Breast epithelium (tissue), 4 donors: ENCODE data around the gene MRTFA. TPM values are rescaled to one million over a fixed set of nuclear protein-coding genes. Genes with fewer than 3 reads are reported as not detected.
"Not testable (repeated sequence)": the region's sequence is repeated elsewhere in the genome, so short reads cannot be mapped to it uniquely, and the experiment has no call there.

Source experiments
- DNase-seq, 2 donors: peaks; one replicate each; pipeline ENCODE4 v3.0.0-alpha.2; 2019; ENCODE audit warnings: low spot score in 2 of 2
- H3K27ac ChIP-seq, 2 donors: fragments of 200-600 bp; sonication (generic) in 1 of 2; one replicate each; pipeline ENCODE4 v1.5.1; 2016 to 2019; ENCODE audit warnings: mild to moderate bottlenecking in 1 of 2
- H3K27me3 ChIP-seq, 2 donors: fragments of 200-600 bp; sonication (generic) in 1 of 2; one replicate each; pipeline versions ENCODE4 v1.5.1 to v1.6.0; 2017 to 2019; ENCODE audit warnings: control low read depth in 1 of 2, mild to moderate bottlenecking in 1 of 2
- H3K36me3 ChIP-seq: fragments of 200-600 bp; one replicate; pipeline ENCODE4 v1.5.1; 2019
- H3K4me1 ChIP-seq, 2 donors: fragments of 200-600 bp; sonication (generic); one replicate each; pipeline ENCODE4 v1.5.1; 2016 to 2019; ENCODE audit warnings: control low read depth in 1 of 2
- H3K4me3 ChIP-seq, 3 donors: fragments of 200-600 bp; sonication (generic); 1 replicate in 2 of 3; 2 replicates in 1 of 3; pipeline ENCODE4 v1.5.1; 2016 to 2019; ENCODE audit warnings: mild to moderate bottlenecking in 3 of 3, moderate library complexity in 2 of 3
- H3K9me3 ChIP-seq, 2 donors: fragments of 200-600 bp; sonication (generic) in 1 of 2; one replicate each; pipeline ENCODE4 v1.5.1; 2016 to 2019; ENCODE audit warnings: control low read depth in 1 of 2
- CTCF ChIP-seq, 3 donors: fragments of 450-650 bp; IDR thresholded peaks; one replicate each; pipeline ENCODE4 v1.5.1; 2016 to 2017; ENCODE audit warnings: antibody characterized with exemption in 3 of 3, mild to moderate bottlenecking in 3 of 3, moderate library complexity in 3 of 3
- POLR2A ChIP-seq: fragments of 450-650 bp; IDR thresholded peaks from one replicate; pipeline ENCODE4 v1.6.1; 2016; ENCODE audit warnings: antibody characterized with exemption, mild to moderate bottlenecking, moderate library complexity
- POLR2AphosphoS5 ChIP-seq, 3 donors: sonication (generic); formaldehyde crosslinking; IDR thresholded peaks; one replicate each; pipeline ENCODE4 v1.6.1; 2017; ENCODE audit warnings: antibody characterized with exemption in 3 of 3
- intact Hi-C: fragments of 100-400 bp; cut with DNase I; formaldehyde crosslinking; loops from one replicate; pipeline ENCODE4 v1.15.1; 2023; ENCODE audit warnings: low total_unique reads
- total RNA-seq, 3 donors: library from RNA; depleted of rRNA; stranded (reverse); fragments of >200 nt; gene quantifications; one replicate each; pipeline ENCODE4 v1.1.0, GENCODE V29; 2016

MRTFA gene
- total RNA-seq, 3 donors from 2014 or later, result 47.0 to 69.2 (median 65.7) TPM

GRCh38 chr22:40381461-40381860 lies 255.1 kb downstream of the MRTFA start:
- intact Hi-C loops, result no loop called here

GRCh38 chr22:40378448-40378847 lies 258.1 kb downstream of the MRTFA start:
- intact Hi-C loops, H3K27me3 ChIP-seq, H3K4me3 ChIP-seq, H3K9me3 ChIP-seq, DNase-seq, H3K4me1 ChIP-seq, H3K36me3 ChIP-seq, H3K27ac ChIP-seq: not testable (repeated sequence)

More at GRCh38 chr22:40381461-40381860, 255.1 kb downstream of the MRTFA start:
- Histone ChIP-seq H3K27me3 (no peaks in the 10 kb centered on the region), H3K4me1 (no peaks in the 10 kb centered on the region), H3K4me3 (no peak overlapping the region), H3K36me3 (no peaks in the 10 kb centered on the region), H3K9me3 (no peaks in the 10 kb centered on the region), H3K27ac (no peak overlapping the region)
- DNase-seq, result no peak
- TF ChIP-seq CTCF (IDR thresholded peaks at IDR 0.05) (no peak), POLR2A (no peak), POLR2AphosphoS5 (IDR thresholded peaks at IDR 0.05) (no peak)

GRCh38 chr22:40377931-40378330 lies 258.6 kb downstream of the MRTFA start:
- DNase-seq, result no peak
- Histone ChIP-seq H3K4me3 (no peak overlapping the region), H3K9me3 (no peaks in the 10 kb centered on the region), H3K36me3 (no peaks in the 10 kb centered on the region), H3K27ac (no peak overlapping the region), H3K4me1 (no peaks in the 10 kb centered on the region), H3K27me3 (no peaks in the 10 kb centered on the region)
- intact Hi-C loops, result no loop called here
- TF ChIP-seq POLR2AphosphoS5 (IDR thresholded peaks at IDR 0.05) (no peak), CTCF (IDR thresholded peaks at IDR 0.05) (no peak), POLR2A (no peak)

GRCh38 chr22:40376149-40376548 lies 260.4 kb downstream of the MRTFA start:
- no peak overlapping the region for H3K27ac ChIP-seq

DNA sequence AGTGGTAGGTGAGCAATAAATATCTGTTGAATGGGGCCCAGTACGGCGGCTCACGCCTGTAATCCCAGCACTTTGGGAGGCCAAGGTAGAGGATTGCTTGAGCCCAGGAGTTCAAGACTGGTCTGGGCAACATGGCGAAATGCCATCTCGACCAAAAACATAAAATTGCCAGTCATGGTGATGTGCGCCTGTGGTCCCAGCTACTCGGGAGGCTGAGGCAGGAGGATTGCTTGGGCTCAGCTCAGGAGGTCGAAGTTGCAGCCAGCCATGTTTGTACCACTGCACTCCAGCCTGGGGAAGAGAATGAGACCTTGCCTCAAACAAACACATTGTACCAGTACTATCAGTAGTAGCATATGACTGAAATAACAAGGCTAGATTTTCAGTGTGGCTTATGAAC lies 262.0 kb downstream of the MRTFA start:
- Histone ChIP-seq H3K9me3 (no peaks in the 10 kb centered on the region), H3K27me3 (no peaks in the 10 kb centered on the region)

More at GRCh38 chr22:40376149-40376548, 260.4 kb downstream of the MRTFA start:
- intact Hi-C loops, result no loop called here
- DNase-seq, result no peak
- H3K36me3 ChIP-seq, result no peaks in the 10 kb centered on the region
- no peak overlapping the region for H3K4me3 ChIP-seq
- H3K27me3 ChIP-seq, result no peaks in the 10 kb centered on the region
- H3K4me1 ChIP-seq, result no peaks in the 10 kb centered on the region
- H3K9me3 ChIP-seq, result no peaks in the 10 kb centered on the region
- TF ChIP-seq POLR2A, result no peak

DNA sequence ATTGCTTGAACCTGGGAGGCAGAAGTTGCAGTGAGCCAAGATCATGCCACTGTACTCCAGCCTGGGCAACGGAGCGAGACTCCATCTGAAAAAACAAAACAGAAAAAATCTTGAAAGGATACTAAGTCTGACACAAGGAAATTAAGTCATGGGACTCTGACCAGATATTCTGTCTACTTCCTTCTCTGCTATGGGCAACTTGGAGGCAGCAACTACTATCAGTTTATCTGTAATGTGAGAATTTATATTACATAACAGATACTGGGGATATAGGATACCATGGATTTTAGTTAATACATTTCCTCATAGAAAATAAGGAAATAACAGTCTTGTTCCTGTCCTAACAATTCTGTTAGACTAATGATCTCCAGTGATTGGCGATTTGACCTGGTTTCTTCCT lies 267.7 kb downstream of the MRTFA start:
- H3K4me1 ChIP-seq, result no peaks in the 10 kb centered on the region
- intact Hi-C loops, result no loop called here
- no peaks in the 10 kb centered on the region for H3K27me3 ChIP-seq
- H3K27ac ChIP-seq, result no peak overlapping the region
- TF ChIP-seq POLR2AphosphoS5 (IDR thresholded peaks at IDR 0.05) (no peak), POLR2A (no peak), CTCF (IDR thresholded peaks at IDR 0.05) (no peak)
- no peak overlapping the region for H3K4me3 ChIP-seq
- no peaks in the 10 kb centered on the region for H3K36me3 ChIP-seq
- DNase-seq, result no peak
- H3K9me3 ChIP-seq, result no peaks in the 10 kb centered on the region

More for the DNA sequence above, 262.0 kb downstream of the MRTFA start:
- Histone ChIP-seq H3K36me3 (no peaks in the 10 kb centered on the region), H3K4me3 (no peak overlapping the region), H3K4me1 (no peaks in the 10 kb centered on the region), H3K27ac (no peak overlapping the region)
- no peak for TF ChIP-seq CTCF (IDR thresholded peaks at IDR 0.05)
- no peak for TF ChIP-seq POLR2A
- TF ChIP-seq POLR2AphosphoS5 (IDR thresholded peaks at IDR 0.05), result no peak
- DNase-seq, result no peak
- intact Hi-C loops, result no loop called here
